NT2/D1 (cell line): ENCODE results near the gene ANO1.

Experiments used
- YY1 ChIP-seq: IDR thresholded peaks from 2 replicates; pipeline ENCODE4 v1.6.1; 2011; ENCODE audit not compliant: insufficient read length, insufficient read depth
- ZNF274 ChIP-seq: IDR thresholded peaks from 2 replicates; pipeline ENCODE4 v1.6.1; 2011; ENCODE audit warnings: mild to moderate bottlenecking, low read depth, low read length

GRCh38 chr11:70130636-70131035 lies 52.5 kb downstream of the ANO1 start:
- no peak for TF ChIP-seq YY1
- no peak for TF ChIP-seq ZNF274
